ENCODE results near the gene HOMER2.

Gene HOMER2

GRCh38 chr15:82846621-82847020 is 105.9 kb downstream of the HOMER2 start:
- H3K4me3 ChIP-seq (ENCODE audit: low read depth, low read length): no peak overlapping the region
- TF ChIP-seq, protein P1, sequence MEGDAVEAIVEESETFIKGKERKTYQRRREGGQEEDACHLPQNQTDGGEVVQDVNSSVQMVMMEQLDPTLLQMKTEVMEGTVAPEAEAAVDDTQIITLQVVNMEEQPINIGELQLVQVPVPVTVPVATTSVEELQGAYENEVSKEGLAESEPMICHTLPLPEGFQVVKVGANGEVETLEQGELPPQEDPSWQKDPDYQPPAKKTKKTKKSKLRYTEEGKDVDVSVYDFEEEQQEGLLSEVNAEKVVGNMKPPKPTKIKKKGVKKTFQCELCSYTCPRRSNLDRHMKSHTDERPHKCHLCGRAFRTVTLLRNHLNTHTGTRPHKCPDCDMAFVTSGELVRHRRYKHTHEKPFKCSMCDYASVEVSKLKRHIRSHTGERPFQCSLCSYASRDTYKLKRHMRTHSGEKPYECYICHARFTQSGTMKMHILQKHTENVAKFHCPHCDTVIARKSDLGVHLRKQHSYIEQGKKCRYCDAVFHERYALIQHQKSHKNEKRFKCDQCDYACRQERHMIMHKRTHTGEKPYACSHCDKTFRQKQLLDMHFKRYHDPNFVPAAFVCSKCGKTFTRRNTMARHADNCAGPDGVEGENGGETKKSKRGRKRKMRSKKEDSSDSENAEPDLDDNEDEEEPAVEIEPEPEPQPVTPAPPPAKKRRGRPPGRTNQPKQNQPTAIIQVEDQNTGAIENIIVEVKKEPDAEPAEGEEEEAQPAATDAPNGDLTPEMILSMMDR (IDR thresholded peaks at IDR 0.05; ENCODE audit: low read depth, low read length): no peak

- TF ChIP-seq, protein P1 (IDR thresholded peaks at IDR 0.05; ENCODE audit: low read depth, low read length): no peak
- no peak overlapping the region for H3K4me3 ChIP-seq (ENCODE audit: low read depth, low read length)
Measured at GRCh38 chr15:82845686-82846085, 106.8 kb downstream of the HOMER2 start.

- TF ChIP-seq, protein P1 (IDR thresholded peaks at IDR 0.05; ENCODE audit: low read depth, low read length): no peak
- no peak overlapping the region for H3K4me3 ChIP-seq (ENCODE audit: low read depth, low read length)
Measured at GRCh38 chr15:82843566-82843965, 109.0 kb downstream of the HOMER2 start.

- TF ChIP-seq, protein P1 (IDR thresholded peaks at IDR 0.05; ENCODE audit: low read depth, low read length): no peak
- no peak overlapping the region for H3K4me3 ChIP-seq (ENCODE audit: low read depth, low read length)
Measured at GRCh38 chr15:82840166-82840565, 112.4 kb downstream of the HOMER2 start.

GRCh38 chr15:82839136-82839535 is 113.4 kb downstream of the HOMER2 start:
- H3K4me3 ChIP-seq (ENCODE audit: low read depth, low read length): no peak overlapping the region
- TF ChIP-seq, protein P1 (IDR thresholded peaks at IDR 0.05; ENCODE audit: low read depth, low read length): no peak

GRCh38 chr15:82838096-82838735 is 114.3 kb downstream of the HOMER2 start:
- H3K4me3 ChIP-seq (ENCODE audit: low read depth, low read length): no peak overlapping the region
- TF ChIP-seq, protein P1 (IDR thresholded peaks at IDR 0.05; ENCODE audit: low read depth, low read length): no peak

- TF ChIP-seq, protein P1 (IDR thresholded peaks at IDR 0.05; ENCODE audit: low read depth, low read length): no peak
Measured at GRCh38 chr15:82835391-82835917, 117.1 kb downstream of the HOMER2 start.

More at GRCh38 chr15:82835391-82835917, 117.1 kb downstream of the HOMER2 start:
- no peak overlapping the region for H3K4me3 ChIP-seq (ENCODE audit: low read depth, low read length)
